H1 (cell line): ENCODE measurements around the gene LRRC74A. TPM values are rescaled to one million over a fixed set of nuclear protein-coding genes. Genes with fewer than 3 reads are reported as not detected.

Source experiments
- BACH1 ChIP-seq: IDR thresholded peaks from 2 replicates; pipeline ENCODE4 v1.6.1; 2012; ENCODE audit warnings: low read length, improper control_type of control experiment
- KDM4A ChIP-seq: IDR thresholded peaks from one replicate; pipeline ENCODE4 v1.7.1; 2012; ENCODE audit warnings: low read depth, mild to moderate bottlenecking, moderate library complexity, low read length, inconsistent platforms; ENCODE audit not compliant: severe bottlenecking
- MAFK ChIP-seq: IDR thresholded peaks from 2 replicates; pipeline ENCODE4 v1.6.1; 2012; ENCODE audit warnings: low read depth, mild to moderate bottlenecking, improper control_type of control experiment, low read length
- RFX5 ChIP-seq: IDR thresholded peaks from 2 replicates; pipeline ENCODE4 v1.6.1; 2011; ENCODE audit warnings: low read depth, low read length, improper control_type of control experiment, borderline replicate concordance
- SIRT6 ChIP-seq: IDR thresholded peaks from one replicate; pipeline ENCODE4 v1.7.1; 2012; ENCODE audit warnings: low read length, inconsistent platforms
- SIX5 ChIP-seq: IDR thresholded peaks from 2 replicates; pipeline ENCODE4 v1.6.1; 2011; ENCODE audit warnings: mild to moderate bottlenecking, low read depth, low read length
- TBP ChIP-seq: IDR thresholded peaks from 2 replicates; pipeline ENCODE4 v1.6.1; 2011; ENCODE audit warnings: low read depth, low read length, improper control_type of control experiment
- TCF12 ChIP-seq: IDR thresholded peaks from 2 replicates; pipeline ENCODE4 v1.6.1; 2011; ENCODE audit warnings: low read depth, mild to moderate bottlenecking, low read length
- YY1 ChIP-seq: IDR thresholded peaks from 2 replicates; pipeline ENCODE4 v1.6.1; 2011; ENCODE audit warnings: low read depth, mild to moderate bottlenecking, low read length
- polyA plus RNA-seq, 7 experiments: library from polyadenylated mRNA; depleted of rRNA in 3 of 7; stranded (reverse) in 5 of 7; unstranded in 2 of 7; fragments of >200 nt in 5 of 7; fragments of 200-250 nt in 2 of 7; gene quantifications; 1 replicate in 5 of 7; 2 replicates in 1 of 7; 4 replicates in 1 of 7; pipeline versions ENCODE4 v1.2.1 to v1.2.3, GENCODE V29; 2011 to 2013; ENCODE audit warnings: missing spikeins in 2 of 7, mixed read lengths in 2 of 7
- total RNA-seq: library from RNA; stranded (reverse); fragmentation: NEBNext Ultra II Directional; extraction: Animal tissue kit (Norgen Biotek cat#: 25700); gene quantifications from 2 replicates; pipeline ENCODE4 v1.2.1, GENCODE V29; 2021
- TF ChIP-seq, protein P1 (sequence below): IDR thresholded peaks from 2 replicates; pipeline ENCODE4 v1.6.1; 2012; ENCODE audit warnings: low read length, inconsistent platforms

LRRC74A gene
- total and polyA plus RNA-seq, 2 of the 8 experiments (the other 6 are each of a cell fraction or from before 2014, with no cell fraction given): not detected

DNA sequence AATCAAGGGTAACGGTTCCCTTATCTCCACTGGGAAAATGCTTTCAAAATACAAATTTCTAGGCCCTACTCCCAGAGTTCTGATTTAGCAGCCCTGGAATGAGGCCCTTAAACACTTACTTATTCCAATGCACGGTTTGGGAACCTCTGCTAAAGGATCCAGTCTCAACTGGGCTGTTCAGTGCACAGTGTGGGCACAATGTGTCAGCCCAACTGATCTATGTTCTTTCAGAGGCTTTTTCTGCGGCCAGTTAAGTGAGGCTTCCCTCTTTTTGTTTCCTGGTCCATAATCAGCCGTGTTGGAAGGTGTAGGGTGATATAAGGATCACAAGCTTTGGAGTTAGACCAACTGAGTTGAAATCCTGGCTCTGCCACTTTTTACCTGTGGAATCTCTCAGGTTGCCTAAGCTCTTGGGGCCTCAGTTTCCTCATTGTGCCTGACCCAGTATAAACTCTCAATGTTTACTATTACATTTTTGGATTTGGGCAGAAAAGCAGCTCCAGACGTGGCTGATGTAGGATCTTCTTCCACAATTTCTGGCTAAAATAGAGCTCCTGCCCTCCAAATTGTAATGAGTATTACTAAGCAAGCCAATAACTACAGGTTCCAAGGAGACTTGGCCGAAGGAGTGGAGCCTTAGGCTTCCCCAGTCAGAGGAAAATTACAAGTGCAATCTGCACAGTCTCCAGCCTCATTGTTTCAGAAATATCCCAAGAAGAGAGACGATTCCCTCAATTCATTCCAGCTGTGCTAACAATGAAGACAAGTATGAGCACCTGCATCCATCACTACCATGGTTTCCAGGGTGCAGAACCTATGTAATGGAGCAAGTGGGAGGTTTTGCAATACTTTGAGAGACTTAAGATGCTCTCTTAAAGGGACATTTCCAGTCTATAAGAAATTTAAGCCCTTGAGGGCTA is 11.2 kb upstream of the LRRC74A start (continued):
- TF ChIP-seq, protein P1, sequence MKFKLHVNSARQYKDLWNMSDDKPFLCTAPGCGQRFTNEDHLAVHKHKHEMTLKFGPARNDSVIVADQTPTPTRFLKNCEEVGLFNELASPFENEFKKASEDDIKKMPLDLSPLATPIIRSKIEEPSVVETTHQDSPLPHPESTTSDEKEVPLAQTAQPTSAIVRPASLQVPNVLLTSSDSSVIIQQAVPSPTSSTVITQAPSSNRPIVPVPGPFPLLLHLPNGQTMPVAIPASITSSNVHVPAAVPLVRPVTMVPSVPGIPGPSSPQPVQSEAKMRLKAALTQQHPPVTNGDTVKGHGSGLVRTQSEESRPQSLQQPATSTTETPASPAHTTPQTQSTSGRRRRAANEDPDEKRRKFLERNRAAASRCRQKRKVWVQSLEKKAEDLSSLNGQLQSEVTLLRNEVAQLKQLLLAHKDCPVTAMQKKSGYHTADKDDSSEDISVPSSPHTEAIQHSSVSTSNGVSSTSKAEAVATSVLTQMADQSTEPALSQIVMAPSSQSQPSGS: no peak
- TF ChIP-seq SIX5 (no peak), BACH1 (no peak), TBP (no peak), KDM4A (no peak), MAFK (no peak), YY1 (no peak), RFX5 (no peak), TCF12 (no peak), SIRT6 (no peak)
- TF ChIP-seq, all 59 proteins: peak for 0
